DMS153 treated with DMSO at 0.1 percent for 48 hours (cell line): Measurements from ENCODE around the gene S100B.
"Not testable (repeated sequence)": the region's sequence is repeated elsewhere in the genome, so short reads cannot be mapped to it uniquely, and the experiment has no call there.

ENCODE experiments used
- DNase-seq: peaks from one replicate; lab custom pipeline; 2025; ENCODE audit not compliant: unreplicated experiment; lab: John Stamatoyannopoulos, UW

S100B gene

DNA sequence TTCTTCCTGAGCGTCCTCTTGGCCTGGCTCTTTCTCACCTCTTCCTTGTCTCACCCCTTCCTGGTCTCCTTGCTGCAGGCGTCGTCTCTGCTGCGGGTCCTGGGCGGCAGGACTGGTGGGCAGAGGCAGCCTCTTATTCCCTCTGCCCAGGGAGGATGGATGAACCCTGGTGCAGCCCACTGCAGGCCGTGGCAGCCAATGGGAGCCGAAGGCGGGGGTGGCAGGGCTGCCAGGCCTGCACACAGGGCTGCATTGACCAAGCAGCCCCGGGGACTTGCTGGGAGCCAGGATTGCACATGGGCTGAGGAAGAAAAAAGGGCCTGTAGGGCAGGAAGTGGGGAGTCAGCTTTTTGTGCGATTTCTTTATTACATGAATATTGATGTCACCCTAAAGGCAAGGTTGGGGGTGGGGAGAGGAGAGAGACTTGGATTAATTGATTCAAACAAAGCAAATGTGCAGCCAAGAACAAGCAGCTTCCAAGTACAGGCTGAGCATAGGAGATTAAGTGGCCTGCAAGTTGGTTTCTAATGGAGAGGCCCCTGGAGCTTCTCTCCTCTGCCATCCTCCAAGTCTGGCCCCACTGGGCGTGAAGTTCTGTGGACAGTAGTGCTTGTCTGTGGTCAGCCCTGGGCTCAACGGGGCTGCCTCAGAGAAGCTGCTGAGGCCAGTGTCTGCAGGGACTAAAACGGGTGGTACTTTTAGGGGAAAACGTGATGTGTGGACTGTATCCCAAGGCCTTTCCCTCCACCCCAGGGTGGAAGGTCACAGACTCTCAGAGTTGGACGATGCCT lies at the start of gene S100B:
TSS of gene S100B (minus strand) at position 108 of the 792 bp plus-strand sequence. CDS start 2,667 bp downstream, outside the sequence.
- DNase-seq = no peak

DNA sequence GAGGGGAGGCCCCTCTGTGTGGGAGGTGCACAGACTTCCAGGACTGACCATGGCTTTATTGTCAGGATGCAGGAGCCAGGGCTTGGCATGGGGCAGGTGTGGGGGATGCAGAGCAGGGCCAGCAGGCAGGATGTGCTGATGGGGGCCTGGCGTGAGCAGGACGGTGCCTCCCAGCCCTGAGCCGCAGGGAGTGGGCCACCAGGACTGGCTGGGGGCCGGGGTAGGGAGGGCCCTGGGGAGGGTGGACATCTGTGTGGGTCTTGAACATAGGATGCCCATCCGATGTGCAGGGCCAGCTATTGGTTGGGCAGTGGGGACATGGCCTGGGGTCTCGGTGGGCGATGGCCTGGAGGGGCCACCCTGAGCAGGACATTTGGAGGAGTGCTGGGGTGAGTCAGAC lies 46.2 kb upstream of the S100B start:
- no peak for DNase-seq

DNA sequence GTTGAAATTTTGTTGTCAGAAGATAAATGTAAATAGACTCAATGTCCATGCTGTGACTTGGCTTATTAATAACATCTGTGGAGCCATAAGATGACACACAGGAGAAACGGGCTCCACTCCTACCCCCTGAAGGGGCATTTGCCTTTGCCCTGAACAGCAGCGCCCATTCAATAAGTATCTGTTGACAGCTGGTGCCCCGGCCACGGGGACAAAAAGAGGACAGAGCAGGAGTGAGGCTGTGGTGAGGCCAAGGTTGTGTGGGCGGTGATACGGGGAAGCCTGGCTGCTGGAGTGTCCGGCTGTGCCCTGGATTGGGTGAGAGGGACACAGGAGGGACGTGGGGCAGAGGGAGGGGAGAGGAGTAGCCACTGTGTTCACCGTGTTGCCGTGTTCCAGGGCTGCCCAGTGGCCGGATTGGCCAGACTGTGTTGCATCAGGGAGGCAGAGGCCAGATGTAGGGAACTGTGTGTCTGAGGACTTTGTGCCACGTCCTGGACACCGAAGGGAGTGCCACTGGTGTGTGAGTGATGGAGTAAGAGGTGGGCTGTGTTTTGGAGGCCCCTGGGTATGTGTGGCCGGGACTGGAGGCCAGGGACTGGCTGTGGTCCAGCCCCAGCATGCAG lies 45.7 kb upstream of the S100B start:
- DNase-seq = no peak

DNA sequence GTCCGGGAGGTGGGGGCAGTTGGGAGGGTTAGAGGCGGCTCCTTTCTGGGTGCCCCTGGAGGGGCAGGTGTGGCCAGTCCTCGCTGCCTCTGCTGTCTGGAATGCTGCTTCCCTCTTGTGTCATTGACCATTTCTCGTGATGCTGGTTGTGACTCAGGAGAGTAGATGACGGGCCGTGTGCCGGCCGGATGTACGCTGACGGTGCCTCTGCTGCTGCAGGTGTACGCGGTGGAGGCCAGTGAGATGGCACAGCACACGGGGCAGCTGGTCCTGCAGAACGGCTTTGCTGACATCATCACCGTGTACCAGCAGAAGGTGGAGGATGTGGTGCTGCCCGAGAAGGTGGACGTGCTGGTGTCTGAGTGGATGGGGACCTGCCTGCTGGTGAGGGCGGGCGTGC lies 44.5 kb upstream of the S100B start:
- DNase-seq = no peak

GRCh38 chr21:46648539-46648938 lies 43.7 kb upstream of the S100B start:
- no peak for DNase-seq

DNA sequence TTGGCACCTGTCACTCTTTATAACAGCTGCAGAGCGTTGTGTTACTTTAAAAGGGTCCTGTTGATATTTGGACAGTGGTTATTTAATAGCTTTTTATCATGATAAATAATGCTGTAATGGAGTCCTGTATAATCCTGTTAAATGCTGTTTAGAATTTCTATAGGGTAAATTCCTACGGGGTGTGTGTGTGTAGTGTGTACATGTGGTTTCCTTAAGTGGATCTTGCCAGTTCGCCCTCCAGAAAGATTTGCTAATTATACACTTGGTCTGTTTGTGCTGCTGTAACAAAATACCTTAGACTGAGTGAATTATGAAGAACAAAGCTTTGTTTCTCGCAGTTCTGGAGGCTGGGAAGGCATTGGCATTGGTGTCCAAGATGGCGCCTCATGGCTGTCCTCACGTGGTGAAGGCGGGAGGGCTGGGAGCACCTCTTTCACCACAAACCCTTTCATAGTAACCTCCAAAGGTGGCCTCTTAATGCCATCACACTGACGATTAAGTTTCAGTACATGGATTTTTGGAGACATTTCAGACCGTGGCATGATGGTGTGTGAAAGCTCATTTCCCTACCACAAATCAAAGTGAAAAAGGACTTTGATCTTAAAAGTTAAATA lies 41.8 kb upstream of the S100B start:
- no peak for DNase-seq

DNA sequence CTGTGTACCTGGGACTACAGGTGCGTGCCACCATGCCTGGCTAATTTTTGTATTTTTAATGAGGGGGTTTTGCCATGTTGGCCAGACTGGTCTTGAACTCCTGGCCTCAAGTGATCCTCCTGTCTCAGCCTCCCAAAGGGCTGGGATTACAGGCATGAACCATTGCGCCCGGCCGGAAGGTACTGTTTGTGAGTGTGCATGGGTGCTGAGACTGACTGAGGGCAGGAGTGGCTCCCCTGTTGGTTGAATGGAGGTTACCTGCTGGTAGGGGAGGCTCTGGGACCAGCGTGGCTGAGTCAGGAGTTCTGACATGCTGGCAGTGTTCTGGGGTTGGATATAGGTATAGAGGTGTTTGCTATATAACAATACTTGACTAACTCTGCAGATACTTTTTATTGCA lies 41.0 kb upstream of the S100B start:
- no peak for DNase-seq

DNA sequence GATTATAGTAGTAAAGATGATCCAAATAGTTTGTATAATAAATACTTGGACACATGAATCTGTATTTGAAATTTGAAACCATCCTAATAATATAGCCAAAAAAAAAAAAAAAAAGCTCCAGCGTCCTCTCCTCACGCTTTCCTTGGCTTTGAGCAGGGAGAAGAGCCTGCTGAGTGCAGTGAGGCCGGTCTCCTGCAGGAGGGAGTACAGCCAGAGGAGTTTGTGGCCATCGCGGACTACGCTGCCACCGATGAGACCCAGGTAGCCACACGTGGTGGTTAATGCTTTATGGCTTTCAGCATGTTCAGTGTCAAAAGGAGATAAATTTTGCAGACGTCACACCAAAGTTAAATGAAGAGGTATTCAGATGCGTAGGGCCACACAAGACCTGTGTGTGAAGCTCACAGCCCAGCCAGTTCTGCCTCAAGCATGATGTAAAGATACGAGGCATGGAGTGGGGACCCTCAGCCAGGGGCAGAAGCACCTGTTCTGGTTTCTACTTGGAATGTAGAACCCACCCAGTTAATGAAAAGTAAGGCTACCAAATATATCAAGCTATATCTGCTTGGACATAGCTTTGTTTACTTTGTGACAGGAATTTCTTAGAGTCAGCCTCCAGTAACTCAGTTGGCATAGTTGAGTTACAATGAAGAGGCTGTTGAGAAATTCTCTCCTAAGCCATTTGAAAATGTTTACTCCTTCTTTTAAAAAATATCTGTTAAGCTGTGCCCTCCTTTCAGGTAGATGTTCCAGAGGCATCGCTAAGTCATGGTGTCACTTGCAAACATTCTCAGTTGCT lies 38.7 kb upstream of the S100B start:
- DNase-seq = no peak

- DNase-seq = no peak
Observed at GRCh38 chr21:46641656-46642055, 36.8 kb upstream of the S100B start.

DNA sequence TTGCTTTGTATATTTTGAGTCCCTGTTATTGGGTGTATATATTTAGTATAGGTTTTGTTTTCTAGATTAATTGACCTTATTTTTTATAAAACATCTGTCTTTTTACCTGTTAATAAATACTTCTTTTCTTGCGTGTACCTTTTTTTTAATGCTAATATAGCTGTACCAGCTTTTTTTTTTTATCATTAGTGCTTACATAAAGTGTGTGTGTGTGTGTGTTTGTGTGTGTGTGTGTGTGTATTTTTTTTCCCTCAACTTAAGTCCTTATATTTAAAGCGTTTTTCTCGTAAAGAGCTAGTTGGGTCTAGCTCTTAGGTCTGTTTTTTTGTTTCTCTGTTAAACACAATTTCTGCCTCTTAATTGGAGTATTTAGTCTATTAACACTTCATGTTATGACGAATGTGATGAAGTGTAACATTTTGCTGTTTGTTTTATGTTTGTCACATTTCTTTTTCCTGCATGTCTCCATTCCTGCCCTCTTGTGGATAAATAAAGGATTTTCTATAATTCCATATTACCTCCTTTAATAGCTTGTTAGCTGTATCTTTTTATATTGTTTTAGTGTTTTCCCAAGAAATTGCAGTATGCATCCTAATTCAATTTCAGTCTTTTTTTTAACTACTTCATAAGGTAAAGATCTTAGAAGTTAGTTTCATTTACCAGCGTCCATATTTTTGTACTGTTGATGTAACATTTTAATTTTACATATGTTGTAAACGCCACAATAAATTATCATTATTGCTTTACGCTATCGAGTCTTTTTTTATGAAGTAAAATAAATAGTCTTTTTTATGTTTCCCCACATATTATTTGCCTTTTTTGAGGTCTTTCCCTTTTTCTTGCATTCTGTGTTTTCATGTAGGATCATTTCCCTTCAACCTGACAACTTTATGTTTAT lies 34.9 kb upstream of the S100B start:
- peak; percentile 5 for DNase-seq

GRCh38 chr21:46637952-46638746 lies 33.3 kb upstream of the S100B start:
- no peak for DNase-seq

GRCh38 chr21:46636550-46637285 lies 31.8 kb upstream of the S100B start:
- DNase-seq = no peak

- no peak for DNase-seq
Observed at GRCh38 chr21:46636181-46636512, 31.3 kb upstream of the S100B start.

- peak; percentile 94 for DNase-seq
Observed at GRCh38 chr21:46635324-46636180, 30.7 kb upstream of the S100B start, which contains the start of gene PRMT2. Gene PRMT2, plus strand, starts transcription at chr21:46635674. Its CDS starts 1,278 bp downstream, at chr21:46636952.

- peak; percentile 49 for DNase-seq
Observed at GRCh38 chr21:46634966-46635323, 30.1 kb upstream of the S100B start.

DNA sequence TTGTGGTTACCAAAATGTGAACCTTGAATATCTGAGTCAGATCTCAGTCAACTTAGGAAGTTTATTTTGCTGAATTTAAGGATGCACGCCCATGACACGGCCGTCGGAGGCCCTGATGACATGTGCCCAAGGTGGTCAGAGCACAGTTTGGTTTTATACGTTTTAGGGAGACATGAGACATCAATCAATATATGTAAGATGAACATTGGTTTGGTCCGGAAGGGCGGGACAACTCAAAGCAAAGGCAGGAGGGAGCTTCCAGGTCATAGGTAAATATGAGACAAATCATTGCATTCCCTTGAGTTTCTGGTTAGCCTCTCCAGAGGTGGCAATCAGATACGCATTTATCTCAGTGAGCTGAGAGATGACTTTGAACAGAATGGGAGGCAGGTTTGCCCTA lies 29.5 kb upstream of the S100B start:
- DNase-seq = no peak

GRCh38 chr21:46633566-46633965 lies 28.7 kb upstream of the S100B start:
- no peak for DNase-seq

DNA sequence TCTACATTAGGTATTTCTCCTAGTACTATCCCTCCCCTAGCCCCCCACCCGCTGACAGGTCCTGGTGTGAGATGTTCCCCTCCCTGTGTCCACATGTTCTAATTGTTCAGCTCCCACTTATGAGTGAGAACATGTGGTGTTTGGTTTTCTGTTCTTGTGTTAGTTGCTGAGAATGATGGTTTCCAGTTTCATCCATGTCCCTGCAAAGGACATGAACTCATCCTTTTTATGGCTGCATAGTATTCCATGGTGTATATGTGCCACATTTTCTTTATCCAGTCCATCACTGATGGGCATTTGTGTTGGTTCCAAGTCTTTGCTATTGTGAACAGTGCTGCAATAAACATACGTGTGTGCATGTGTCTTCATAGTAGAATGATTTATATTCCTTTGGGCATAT lies 26.0 kb upstream of the S100B start:
- not testable (repeated sequence) for DNase-seq
